ENCODE results near the gene SIK2.

SIK2 gene

GRCh38 chr11:111660822-111661221 is 58.6 kb downstream of the SIK2 start:
- DNase-seq, result no peak

- DNase-seq, result no peak
Measured at GRCh38 chr11:111663820-111664219, 61.6 kb downstream of the SIK2 start.

GRCh38 chr11:111665777-111666176 is 63.5 kb downstream of the SIK2 start:
- no peak for DNase-seq

- DNase-seq, result no peak
Measured at GRCh38 chr11:111668980-111669379, 66.7 kb downstream of the SIK2 start.

GRCh38 chr11:111671383-111671782 is 69.1 kb downstream of the SIK2 start:
- DNase-seq, result no peak

- no peak for DNase-seq
Measured at GRCh38 chr11:111672949-111673348, 70.7 kb downstream of the SIK2 start.

GRCh38 chr11:111674941-111675340 is 72.7 kb downstream of the SIK2 start:
- no peak for DNase-seq

- DNase-seq, result no peak
Measured at GRCh38 chr11:111675891-111676290, 73.6 kb downstream of the SIK2 start.

- DNase-seq, result no peak
Measured at GRCh38 chr11:111676878-111677585, 74.8 kb downstream of the SIK2 start.

- no peak for DNase-seq
Measured at GRCh38 chr11:111680486-111681175, 78.4 kb downstream of the SIK2 start.

GRCh38 chr11:111683806-111684205 is 81.6 kb downstream of the SIK2 start:
- no peak for DNase-seq

- DNase-seq, result no peak
Measured at GRCh38 chr11:111684251-111684650, 82.0 kb downstream of the SIK2 start.

- no peak for DNase-seq
Measured at GRCh38 chr11:111688013-111688412, 85.8 kb downstream of the SIK2 start.

GRCh38 chr11:111691176-111691575 is 88.9 kb downstream of the SIK2 start:
- no peak for DNase-seq

GRCh38 chr11:111691741-111692140 is 89.5 kb downstream of the SIK2 start:
- DNase-seq, result no peak

- DNase-seq, result no peak
Measured at GRCh38 chr11:111693224-111693937, 91.1 kb downstream of the SIK2 start.

GRCh38 chr11:111694851-111695250 is 92.6 kb downstream of the SIK2 start:
- no peak for DNase-seq

- DNase-seq, result no peak
Measured at GRCh38 chr11:111696556-111696955, 94.3 kb downstream of the SIK2 start.

- no peak for DNase-seq
Measured at GRCh38 chr11:111697933-111698371, 95.7 kb downstream of the SIK2 start.

GRCh38 chr11:111698852-111699559 is 96.8 kb downstream of the SIK2 start:
- DNase-seq, result no peak

GRCh38 chr11:111699579-111700156 is 97.4 kb downstream of the SIK2 start:
- no peak for DNase-seq

- no peak for DNase-seq
Measured at GRCh38 chr11:111700162-111700561, 97.9 kb downstream of the SIK2 start.

GRCh38 chr11:111702623-111703022 is 100.4 kb downstream of the SIK2 start:
- DNase-seq, result no peak
